ENCODE data around the gene PBX1. TPM values are rescaled to one million over a fixed set of nuclear protein-coding genes. Genes with fewer than 3 reads are reported as not detected.

The PBX1 gene
- total RNA-seq, 1 donor from 2014 or later = 71.7 TPM

GRCh38 chr1:164659621-164660411 is 100.8 kb downstream of the PBX1 start:
- no peak overlapping the region for H3K27ac Mint-ChIP-seq (ENCODE audit: unreplicated experiment)
- no peaks in the 10 kb centered on the region for H3K9me3 Mint-ChIP-seq
- no peak for DNase-seq (ENCODE audit: low read depth, low spot score)
- H3K27me3 Mint-ChIP-seq (ENCODE audit: low read depth) = no peaks in the 10 kb centered on the region
- H3K4me3 Mint-ChIP-seq = no peak overlapping the region
- TF ChIP-seq, protein P1, sequence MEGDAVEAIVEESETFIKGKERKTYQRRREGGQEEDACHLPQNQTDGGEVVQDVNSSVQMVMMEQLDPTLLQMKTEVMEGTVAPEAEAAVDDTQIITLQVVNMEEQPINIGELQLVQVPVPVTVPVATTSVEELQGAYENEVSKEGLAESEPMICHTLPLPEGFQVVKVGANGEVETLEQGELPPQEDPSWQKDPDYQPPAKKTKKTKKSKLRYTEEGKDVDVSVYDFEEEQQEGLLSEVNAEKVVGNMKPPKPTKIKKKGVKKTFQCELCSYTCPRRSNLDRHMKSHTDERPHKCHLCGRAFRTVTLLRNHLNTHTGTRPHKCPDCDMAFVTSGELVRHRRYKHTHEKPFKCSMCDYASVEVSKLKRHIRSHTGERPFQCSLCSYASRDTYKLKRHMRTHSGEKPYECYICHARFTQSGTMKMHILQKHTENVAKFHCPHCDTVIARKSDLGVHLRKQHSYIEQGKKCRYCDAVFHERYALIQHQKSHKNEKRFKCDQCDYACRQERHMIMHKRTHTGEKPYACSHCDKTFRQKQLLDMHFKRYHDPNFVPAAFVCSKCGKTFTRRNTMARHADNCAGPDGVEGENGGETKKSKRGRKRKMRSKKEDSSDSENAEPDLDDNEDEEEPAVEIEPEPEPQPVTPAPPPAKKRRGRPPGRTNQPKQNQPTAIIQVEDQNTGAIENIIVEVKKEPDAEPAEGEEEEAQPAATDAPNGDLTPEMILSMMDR (conservative IDR thresholded peaks at IDR 0.05) = no peak
- no peaks in the 10 kb centered on the region for H3K36me3 Mint-ChIP-seq (ENCODE audit: low read depth)
- H3K4me1 Mint-ChIP-seq = peaks cover 7% of the 10 kb centered on the region

DNA sequence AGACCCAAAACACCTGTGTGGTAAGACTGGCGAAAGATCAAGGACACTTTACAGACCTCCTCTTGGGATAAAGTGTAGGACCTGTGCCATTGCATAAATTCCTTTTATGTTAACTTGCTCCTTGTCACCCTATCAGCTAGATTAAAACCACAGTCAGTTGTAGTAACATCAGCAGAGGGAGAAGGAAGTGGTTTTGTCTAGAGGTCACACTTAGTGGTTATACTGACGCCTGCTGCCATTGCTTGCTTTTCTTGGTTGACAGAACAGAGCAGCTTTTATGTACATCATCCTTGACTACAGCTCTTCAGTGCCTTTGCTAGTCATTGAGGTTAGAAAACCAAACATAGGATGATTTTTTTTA is 101.4 kb downstream of the PBX1 start:
- no peaks in the 10 kb centered on the region for H3K36me3 Mint-ChIP-seq (ENCODE audit: low read depth)
- no peak overlapping the region for H3K27ac Mint-ChIP-seq (ENCODE audit: unreplicated experiment)
- H3K9me3 Mint-ChIP-seq = no peaks in the 10 kb centered on the region
- H3K27me3 Mint-ChIP-seq (ENCODE audit: low read depth) = no peaks in the 10 kb centered on the region
- TF ChIP-seq, protein P1 (conservative IDR thresholded peaks at IDR 0.05) = no peak
- H3K4me3 Mint-ChIP-seq = no peak overlapping the region
- peaks cover 7% of the 10 kb centered on the region for H3K4me1 Mint-ChIP-seq
- no peak for DNase-seq (ENCODE audit: low read depth, low spot score)

DNA sequence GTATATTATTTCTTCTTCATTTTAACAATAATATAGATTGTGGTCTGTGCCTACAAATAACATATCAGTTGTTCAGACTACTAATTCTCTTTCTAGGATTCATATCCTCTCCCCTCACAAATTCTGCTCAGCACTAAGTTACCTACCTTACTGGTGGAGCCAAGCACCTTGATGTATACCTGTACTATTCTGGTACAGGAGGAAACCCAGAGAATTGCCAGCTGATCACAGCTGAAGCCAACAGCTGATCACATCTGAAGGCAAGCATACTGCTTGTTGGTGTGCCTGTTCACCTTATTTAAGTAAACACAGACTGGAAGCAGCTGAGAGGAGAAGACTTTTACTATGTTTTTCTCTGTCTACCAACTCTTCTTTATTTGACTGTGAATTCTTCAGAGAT is 101.8 kb downstream of the PBX1 start:
- Mint-ChIP-seq H3K9me3 (no peaks in the 10 kb centered on the region), H3K27me3 (ENCODE audit: low read depth) (no peaks in the 10 kb centered on the region), H3K36me3 (ENCODE audit: low read depth) (no peaks in the 10 kb centered on the region), H3K4me1 (peaks cover 7% of the 10 kb centered on the region), H3K27ac (ENCODE audit: unreplicated experiment) (no peak overlapping the region), H3K4me3 (no peak overlapping the region)
- no peak for DNase-seq (ENCODE audit: low read depth, low spot score)
- TF ChIP-seq, protein P1 (conservative IDR thresholded peaks at IDR 0.05) = no peak

- H3K36me3 Mint-ChIP-seq (ENCODE audit: low read depth) = no peaks in the 10 kb centered on the region
- H3K9me3 Mint-ChIP-seq = no peaks in the 10 kb centered on the region
- H3K4me1 Mint-ChIP-seq = peaks cover 15% of the 10 kb centered on the region
- TF ChIP-seq, protein P1 (conservative IDR thresholded peaks at IDR 0.05) = peak; percentile 23
- H3K27me3 Mint-ChIP-seq (ENCODE audit: low read depth) = no peaks in the 10 kb centered on the region
- no peak overlapping the region for H3K27ac Mint-ChIP-seq (ENCODE audit: unreplicated experiment)
- no peak overlapping the region for H3K4me3 Mint-ChIP-seq
- DNase-seq (ENCODE audit: low read depth, low spot score) = no peak
These were observed 103.5 kb downstream of the PBX1 start for GRCh38 chr1:164662462-164662861.

DNA sequence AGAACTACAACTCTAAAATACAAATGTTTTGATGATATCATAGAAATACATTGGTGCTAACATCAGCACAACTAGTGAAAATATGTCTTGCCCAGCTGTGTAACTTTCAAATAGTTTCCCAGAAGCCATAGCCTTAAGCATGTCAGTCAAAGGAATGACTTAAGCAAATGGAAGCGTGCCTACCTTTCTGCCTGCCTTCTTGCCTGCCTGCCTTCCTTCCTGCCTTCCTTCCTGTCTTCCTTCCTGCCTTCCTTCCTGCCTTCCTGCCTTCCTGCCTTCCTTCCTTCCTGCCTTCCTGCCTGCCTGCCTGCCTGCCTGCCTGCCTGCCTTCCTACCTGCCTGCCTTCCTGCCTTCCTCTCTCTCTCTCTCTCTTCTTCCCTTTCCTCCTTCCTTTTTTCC is 104.0 kb downstream of the PBX1 start:
- no peak overlapping the region for H3K4me3 Mint-ChIP-seq

More for the DNA sequence above, 104.0 kb downstream of the PBX1 start:
- Mint-ChIP-seq H3K36me3 (ENCODE audit: low read depth) (no peaks in the 10 kb centered on the region), H3K4me1 (peaks cover 15% of the 10 kb centered on the region), H3K27me3 (ENCODE audit: low read depth) (no peaks in the 10 kb centered on the region), H3K9me3 (no peaks in the 10 kb centered on the region), H3K27ac (ENCODE audit: unreplicated experiment) (no peak overlapping the region)
- TF ChIP-seq, protein P1 (conservative IDR thresholded peaks at IDR 0.05) = no peak
- no peak for DNase-seq (ENCODE audit: low read depth, low spot score)
